NCI-H146 (cell line): Measurements from ENCODE around the gene SET.
A peak's percentile ranks its signal among the peaks of the same experiment; 100 is the strongest.
"Not testable (repeated sequence)": the region's sequence is repeated elsewhere in the genome, so short reads cannot be mapped to it uniquely, and the experiment has no call there.

Source experiments
- DNase-seq: peaks from one replicate; lab custom pipeline; 2025; lab: John Stamatoyannopoulos, UW

SET gene, protein sequence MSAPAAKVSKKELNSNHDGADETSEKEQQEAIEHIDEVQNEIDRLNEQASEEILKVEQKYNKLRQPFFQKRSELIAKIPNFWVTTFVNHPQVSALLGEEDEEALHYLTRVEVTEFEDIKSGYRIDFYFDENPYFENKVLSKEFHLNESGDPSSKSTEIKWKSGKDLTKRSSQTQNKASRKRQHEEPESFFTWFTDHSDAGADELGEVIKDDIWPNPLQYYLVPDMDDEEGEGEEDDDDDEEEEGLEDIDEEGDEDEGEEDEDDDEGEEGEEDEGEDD

DNA sequence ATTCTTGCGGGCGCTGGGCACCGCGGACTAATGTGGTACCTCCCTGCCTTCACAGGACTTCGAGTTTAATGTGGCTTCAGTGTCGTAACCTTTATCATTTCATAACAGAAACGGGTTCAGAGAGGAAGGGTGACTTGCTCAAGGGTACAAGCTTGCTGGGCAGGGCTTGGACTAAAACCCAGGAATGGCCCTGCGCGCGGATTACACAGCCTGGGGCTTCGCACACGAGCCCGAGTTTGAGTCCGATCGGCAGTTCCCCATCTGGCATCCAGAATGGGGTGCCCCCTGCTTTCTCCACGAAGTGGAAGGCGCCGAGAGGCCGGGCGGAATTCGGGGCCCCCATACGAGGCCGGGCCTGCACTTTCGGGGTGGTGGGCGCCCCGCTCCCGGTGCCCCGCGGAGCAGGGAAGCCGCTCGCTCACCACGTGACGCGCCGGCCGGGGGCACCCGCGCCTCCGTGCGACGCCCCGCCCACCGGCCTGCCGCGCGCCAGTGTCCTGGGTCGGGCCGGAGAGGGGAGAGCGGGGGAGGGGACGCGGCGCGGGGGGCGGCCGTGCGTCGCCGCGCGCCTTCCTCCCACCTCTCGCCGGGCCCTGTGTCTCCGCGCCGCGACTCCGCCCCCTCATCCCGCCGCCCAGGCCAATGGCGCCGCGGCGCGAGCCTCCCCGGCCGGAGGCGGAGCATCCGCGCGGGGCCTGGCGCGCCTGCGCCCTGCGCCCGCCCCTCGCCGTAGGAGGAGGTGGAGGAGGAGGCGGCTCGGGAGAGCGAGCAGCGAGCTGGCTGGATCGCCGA, at the start of gene SET:
SET (plus strand) TSS at position 722 of the 792 bp plus-strand sequence. CDS start 361 bp downstream, outside the sequence.
- DNase-seq = peak; percentile 88

DNA sequence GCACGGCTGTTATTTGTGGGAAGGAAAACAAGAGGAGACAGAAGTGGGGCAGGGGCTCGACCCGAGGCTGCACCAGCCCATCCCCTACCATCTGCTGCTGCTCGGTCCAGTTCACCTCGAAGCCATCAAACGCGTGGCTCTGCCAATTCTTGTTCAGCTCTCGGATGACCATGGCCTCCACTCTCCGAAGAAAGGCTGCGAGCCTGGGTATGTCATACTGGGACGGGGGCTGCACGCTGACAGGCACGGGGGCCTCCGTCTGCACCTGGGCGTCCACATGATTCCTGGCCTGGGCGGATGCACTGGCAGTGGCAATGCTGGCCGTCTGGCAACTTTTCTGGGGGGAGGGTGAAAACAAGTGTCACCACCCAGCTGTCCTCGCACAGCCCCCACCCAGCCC, 48.4 kb upstream of the SET start:
- DNase-seq = no peak

DNA sequence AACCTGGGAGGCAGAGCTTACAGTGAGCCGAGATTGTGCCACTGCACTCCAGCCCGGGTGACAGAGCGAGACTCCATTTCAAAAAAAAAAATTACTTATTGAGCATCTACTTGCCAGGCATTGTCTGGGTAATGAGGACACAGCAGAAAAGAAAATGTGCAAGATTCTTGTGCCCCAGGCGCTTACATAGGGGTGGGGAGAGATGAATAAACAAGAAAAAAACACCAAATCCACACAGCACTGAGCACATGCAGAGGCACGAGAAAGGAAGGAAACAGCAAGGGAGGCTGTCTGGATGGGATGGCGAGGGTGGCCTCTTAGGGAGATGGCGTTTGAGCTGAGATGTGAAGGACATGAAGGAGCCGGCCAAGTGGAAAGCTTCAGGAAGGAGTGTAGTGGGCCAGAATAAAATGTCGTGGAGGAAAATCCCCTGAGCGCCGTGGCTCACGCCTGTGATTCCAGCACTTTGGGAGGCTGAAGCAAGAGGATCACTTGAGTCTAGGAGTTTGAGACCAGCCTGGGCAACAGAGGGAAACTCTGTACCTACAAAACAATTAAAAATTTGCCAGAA, 46.3 kb upstream of the SET start:
- DNase-seq = no peak

DNA sequence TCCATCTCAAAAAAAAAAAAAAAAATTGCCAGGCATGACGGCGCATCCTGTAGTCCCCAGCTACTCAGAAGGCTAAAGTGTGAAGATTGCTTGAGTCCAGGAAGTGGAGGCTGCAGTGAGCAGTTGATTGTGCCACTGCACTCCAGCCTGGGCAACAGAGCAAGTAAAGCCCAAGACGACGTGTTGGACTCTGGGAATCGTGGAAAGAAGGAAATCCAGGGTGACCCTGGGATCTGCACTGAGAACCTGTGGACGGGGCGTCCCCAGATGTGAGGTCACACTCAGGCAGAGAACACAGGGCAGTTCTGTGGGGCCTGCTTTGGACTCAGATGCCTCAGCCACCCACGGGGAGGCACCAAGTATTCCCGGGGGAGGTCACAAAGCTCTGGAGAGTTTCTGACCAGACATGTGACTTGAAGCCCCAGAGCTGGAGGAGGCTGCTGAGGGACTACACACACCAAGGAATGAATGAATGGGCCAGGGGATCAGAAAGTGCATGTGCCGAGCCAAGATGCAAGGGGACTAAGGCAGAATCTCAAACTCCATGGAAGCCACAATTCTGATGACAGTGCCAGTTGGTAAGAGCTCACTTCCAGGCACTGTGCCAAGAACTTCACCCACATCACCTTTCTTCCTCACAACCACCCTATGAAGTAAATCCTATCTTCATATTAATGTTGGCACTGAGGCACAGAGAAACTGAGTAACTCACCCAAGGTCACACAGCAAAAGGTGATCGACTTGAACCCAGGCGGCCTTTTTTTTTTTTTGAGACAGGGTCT, 45.3 kb upstream of the SET start:
- no peak for DNase-seq

DNA sequence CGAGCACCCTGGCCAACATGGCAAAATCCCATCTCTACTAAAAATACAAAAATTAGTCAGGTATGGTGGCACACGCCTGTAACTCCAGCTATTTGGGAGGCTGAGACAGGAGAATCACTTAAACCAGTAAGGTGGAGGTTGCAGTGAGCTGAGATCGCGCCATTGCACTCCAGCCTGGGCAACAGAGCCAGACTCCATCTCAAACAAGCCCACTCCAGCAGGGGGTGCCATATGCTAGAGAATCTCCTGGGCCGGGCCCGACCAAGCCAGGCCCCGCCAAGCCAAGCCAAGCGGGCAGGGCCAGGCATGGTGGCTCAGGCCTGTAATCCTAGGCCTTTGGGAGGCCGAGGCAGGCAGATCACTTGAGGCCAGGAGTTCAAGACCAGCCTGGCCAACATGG, 40.8 kb upstream of the SET start:
- DNase-seq = not testable (repeated sequence)

DNA sequence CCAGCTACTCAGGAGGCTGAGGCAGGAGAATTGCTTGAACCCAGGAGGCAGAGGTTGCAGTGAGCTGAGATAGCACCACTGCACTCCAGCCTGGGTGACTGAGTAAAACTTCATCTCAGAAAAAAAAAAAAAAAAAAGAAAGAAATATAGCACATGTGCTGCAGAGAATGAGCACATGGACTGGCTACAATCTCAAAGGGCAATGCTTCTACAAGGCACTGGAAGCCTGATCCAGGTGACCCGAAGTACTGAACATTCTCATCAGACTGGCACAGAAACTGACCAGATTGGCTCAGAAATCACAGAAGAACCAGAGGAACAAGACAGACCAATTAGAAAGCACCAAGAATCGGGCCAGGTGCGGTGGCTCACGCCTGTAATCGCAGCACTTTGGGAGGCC, 37.2 kb upstream of the SET start:
- DNase-seq = no peak

DNA sequence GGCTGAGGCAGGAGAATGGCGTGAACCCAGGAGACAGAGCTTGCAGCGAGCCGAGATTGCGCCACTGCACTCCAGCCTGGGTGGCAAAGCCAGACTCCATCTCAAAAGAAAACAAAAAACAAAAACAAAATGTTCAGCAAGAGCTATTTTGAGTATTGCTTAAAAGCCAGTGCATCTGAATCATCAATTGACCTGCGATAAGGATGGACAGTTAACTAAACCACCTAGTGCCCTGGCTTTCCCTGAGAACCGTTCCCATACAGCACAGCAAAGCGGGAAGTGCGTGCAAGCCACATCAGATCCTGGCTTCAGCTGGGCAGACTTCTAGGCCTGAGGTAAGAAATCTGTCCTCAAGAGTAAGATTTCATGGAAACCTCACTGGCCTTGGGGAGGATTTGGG, 35.1 kb upstream of the SET start:
- DNase-seq = no peak

DNA sequence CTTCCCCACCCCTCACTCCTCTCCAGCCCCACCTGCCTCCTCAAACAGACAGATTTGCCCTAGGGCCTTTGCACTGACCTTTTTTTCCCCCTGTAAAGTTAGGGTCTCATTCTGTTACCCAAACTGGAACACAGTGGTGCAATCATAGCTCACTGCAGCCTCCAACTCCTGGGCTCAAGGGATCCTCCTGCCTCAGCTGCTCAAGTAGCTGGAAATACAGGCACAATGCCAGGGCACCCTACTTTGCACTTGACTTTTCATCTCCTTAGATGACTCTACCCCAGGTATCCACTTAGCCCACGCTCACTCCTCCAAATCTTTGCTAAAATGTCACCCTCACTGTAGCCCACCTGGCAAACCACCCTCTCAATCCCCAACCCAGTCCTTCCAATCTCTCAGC, 34.5 kb upstream of the SET start:
- no peak for DNase-seq

DNA sequence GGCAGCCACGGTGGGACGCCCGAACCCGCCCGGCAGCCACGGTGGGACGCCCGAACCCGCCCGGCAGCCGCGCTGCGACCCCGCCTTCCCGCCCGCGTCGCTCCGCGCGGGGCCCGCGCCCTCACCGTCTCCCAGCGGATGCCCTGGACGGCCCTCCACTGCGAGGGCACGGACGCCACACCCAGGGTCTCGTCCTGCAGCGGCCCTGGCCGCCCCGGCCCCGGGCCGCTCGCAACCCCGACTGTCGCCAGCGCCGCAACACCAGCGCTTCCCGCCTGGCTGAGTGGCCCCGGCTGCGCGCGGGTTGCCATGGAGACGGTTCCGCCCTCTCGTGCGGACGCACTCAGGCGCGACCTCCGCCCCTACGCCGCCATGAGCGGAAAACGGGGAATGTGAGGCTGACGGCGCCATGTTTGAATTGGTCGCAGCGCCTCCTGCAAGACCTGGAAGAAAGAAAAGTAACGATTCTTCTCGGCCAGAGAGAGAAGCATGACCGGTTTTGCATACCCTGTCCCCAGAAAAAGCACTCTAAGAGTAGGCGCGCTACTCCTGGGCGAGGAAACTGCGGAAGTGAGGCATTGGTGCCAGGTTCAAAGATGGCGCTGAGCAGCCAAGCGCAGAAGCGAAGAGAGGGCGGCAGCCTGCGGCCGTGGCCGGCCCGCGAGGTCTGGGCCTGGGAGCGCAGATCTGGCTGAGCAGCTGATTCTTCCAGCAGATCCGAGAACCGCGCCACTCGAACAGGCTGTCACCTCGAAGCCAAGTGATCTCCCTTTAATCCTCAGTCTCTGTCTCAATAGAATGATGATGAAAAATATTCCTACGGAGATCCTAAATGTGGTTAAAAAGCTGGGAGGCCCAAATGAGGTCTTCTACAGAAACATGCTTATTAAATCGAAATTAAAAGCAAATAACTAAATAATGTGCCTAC, 32.3 kb upstream of the SET start, which contains the start of gene DYNC2I2:
DYNC2I2 (minus strand) TSS at position 432 of the 928 bp plus-strand sequence; CDS start at position 311, 121 bp downstream.
- DNase-seq = peak; percentile 89

DNA sequence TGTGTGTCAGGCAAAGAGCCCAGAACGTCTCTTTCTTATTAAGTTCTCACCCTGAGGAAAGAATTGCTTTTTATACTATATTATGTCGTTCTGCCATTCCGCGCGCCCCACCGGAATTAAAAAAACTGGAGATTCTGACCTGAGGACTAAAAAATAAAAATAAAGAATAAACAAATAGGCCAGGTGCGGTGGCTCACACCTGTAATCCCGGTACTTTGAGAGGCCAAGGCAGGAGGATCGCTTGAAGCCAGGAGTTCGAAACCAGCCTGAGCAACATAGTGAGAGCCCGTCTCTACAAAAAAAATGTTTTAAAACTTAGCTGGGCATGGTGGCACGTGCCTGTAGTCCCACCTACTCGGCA, 31.7 kb upstream of the SET start:
- no peak for DNase-seq

DNA sequence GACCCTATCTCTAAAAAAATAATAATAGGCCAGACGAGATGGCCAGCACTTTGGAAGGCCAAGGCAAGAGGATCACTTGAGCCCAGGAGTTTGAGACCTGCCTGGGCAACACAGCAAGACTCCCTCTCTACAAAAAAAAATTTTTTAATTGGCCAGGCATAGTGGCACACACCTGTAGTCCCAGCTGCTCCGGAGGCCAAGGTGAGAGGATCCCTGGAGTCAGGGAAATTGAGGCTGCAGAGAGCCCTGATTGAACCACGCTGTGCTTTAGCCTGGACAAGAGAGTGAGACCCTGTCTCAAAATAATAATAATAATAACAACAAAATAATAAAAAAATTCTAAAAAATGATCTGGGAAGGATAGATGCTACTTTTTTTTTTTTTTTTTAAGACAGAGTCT, 31.2 kb upstream of the SET start:
- DNase-seq = no peak

DNA sequence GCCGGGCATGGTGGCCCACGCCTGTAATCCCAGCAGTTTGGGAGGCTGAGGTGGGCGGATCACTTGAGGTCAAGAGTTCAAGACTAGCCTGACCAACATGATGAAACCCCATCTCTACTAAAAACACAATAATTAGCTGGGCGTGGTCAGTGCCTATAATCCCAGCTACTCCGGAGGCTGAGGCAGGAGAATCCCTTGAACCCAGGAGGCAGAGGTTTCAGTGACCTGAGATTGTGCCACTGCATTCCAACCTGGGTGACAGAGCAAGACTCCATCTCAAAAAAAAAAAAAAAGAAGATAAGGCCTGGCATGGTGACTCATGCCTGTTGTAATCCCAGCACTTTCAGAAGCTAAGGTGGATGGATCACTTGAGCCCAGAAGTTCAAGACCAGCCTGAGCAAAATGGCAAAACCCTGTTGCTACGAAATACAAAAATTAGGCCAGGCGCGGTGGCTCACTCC, 22.5 kb upstream of the SET start:
- DNase-seq = not testable (repeated sequence)

DNA sequence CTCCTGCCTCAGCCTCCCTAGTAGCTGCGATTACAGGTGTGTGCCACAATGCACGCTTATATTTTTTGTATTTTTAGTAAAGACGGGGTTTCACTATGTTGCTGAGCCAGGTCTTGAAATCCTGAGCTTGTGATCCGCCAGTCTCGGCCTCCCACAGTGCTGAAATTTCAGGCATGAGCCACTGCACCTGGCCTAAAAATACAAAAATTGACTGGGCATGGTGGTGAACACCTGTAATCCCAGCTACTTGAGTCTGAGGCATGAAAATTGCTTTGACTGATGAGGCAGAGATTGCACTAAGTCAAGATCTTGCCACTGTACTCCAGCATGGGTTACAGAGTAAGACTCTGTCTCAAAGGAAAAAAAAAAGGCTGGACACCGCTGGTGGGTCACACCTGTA, 19.2 kb upstream of the SET start:
- DNase-seq = no peak

DNA sequence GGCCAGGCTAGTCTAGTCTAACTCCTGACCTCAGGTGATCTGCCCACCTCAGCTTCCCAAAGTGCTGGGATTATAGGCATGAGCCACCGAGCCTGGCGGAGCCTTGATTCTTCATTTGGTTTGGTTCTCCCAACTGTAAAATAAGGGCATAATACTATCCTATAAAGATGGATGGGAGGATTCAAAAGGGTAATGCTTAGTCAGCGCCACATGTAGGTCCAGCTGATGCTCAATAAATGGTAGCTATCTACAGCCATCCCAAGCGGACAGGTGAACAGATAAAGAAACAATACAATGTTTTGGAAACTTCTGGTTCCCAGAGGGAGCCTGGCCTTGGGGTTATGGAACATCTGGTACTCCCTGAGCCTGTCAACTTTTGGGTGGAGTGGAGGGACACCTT, 13.6 kb upstream of the SET start:
- DNase-seq = no peak

DNA sequence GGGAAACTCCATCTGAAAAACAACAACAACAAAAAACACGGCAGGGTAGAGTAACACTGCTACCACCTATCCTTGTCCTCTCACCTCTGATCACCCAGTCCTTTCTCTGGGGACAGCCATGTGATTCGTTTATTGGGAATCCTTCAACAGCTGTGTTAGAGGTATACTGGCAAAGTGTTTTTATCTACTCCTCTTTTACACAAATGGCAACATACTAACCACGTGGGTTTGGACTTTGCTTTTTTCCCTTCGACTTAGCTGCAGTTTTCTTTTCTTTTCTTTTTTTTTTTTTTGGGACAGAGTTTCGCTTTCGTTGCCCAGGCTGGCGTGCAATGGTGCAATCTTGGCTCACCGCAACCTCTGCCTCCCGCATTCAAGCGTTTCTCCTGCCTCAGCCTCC, 11.2 kb upstream of the SET start:
- no peak for DNase-seq

DNA sequence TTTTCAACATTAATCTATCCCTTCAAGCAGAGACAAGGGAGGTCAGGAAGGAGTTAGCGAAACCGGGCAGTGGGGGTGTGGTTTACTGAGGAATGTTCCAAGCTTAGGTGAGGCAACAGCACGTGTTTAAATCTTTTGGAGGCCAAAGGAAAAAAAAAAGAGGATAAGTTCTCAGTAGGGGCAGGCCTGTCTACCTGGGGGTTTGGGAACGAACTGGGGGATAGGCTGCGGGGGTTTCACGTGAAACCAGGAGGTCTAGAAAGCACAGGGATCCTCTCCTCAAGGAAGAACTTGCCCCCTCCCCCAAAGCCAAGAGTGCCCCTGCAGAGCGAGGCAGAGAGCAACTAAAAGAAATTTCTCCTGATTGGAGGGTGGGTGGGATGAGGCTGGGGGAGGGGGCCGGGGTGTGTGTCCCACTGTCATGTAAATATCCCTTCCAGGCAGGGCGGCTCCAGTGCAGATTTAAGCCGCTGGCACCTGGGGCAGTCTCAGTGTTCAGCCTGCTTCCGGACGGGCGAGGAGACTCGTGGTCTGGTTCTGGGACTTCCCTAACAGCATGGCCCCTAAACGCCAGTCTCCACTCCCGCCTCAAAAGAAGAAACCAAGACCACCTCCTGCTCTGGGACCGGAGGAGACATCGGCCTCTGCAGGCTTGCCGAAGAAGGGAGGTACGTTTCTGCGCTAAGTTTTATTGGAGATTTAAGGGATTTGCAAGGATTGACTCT, 5.5 kb upstream of the SET start:
- peak; percentile 68 for DNase-seq

DNA sequence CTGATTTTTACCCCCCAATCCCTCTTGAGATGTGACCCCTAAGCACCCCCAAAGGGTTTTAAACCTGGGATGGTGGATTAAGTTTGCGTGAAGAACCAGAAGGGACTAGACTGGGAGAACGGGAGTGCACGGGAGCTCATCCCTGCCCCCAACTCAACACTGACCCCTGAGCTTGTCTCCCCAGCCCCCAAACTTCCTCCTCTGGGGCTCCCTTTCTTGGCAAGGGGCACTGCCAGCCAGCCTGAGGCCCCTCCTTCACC, 5.0 kb upstream of the SET start:
- DNase-seq = no peak

DNA sequence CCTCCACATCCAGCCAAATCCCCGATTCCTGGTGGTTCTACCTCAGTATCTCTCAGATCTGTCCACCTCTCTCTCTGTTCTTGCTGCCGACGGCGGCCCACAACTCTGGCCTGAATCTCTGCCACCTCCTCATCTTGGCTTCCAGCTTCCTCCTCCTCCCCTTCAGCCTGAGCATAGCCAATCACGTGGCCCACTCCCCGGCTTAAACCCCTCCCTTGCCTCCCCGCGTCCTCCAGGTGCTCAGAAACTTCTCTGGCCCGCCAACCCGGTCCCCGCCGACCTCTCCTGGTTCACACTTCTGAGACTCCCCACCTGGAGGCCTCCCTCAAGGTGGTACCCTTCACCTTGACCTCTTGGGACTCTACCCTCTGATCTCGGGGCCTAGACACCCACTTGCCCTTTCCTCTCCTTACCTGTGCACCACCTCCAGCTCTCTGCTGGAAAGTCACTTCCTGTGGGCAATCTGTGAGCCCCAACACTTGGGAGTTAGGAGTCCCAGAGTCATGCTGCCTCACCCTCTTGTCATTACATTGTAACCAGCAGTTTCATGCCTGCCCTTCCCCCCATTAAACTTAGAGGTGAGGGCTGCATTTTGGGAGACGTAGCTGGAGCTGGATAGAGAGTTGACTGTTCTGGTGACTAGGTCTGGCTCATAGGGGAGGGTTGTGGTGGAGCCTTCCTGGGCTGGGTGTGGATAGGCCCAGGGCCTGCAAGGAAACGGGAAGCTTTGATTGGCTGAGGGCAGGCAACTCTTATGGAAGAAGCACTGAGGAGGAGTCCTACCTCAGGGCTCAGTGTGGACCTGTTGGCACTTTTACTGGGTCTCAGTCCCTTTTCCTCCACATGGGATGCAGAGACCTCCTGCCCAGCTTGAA, 4.5 kb upstream of the SET start:
- peak; percentile 75 for DNase-seq

DNA sequence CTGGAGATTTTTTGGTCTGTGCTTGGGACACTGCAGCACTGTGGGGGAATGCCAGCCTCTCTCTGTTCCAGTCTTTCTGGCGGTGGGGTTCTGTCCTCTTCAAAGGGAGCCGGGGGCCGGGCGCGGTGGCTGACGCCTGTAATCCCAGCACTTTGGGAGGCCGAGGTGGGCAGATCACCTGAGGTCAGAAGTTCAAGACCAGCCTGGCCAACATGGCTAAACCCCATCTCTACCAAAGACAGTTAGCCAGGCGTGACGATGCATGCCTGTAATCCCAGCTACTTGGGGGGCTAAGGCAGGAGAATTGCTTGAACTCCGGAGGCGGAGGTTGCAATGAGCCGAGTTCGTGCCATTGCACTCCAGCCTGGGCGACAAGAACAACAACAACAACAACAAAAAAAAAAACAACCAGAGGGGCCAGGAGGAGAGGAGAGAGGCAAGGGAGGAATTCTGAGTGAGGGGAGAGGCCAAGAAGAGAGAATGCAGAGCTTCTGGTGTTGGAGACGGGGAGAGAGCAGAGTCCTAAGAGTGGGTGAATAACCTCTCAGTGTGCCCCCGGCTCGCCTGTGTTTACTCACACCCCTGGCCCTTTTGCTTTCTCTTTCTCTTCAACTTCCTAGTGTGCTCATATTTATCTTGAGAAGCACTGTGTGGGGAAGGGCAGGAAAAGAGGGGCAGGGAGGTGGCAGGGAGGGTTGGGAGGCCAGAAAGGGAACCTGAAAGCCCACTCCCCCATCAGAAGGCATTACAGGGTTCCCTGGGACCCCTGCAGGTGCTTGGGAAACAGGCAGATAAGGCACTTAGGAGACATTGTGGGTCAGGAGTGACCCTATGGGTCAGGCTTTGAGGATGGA, 3.2 kb upstream of the SET start:
- DNase-seq = no peak
